Activated CD4-positive, alpha-beta memory T cell treated with anti-CD3 and anti-CD28 coated beads, Interleukin-2, amount 10 ng/mL, durations not matched to agents 7 days and 5 days (primary cell): ENCODE measurements around the gene DHX16. TPM values are rescaled to one million over a fixed set of nuclear protein-coding genes. Genes with fewer than 3 reads are reported as not detected.
"Not testable (repeated sequence)": the region's sequence is repeated elsewhere in the genome, so short reads cannot be mapped to it uniquely, and the experiment has no call there.

Source experiments
- CTCF ChIA-PET: fragments of 350-600 bp; sonication (Branson Sonifier 250); formaldehyde crosslinking; loops from one replicate; lab custom pipeline; 2021; ENCODE audit warnings: antibody characterized with exemption, inconsistent platforms; lab: Charles Lee
- POLR2A ChIA-PET: fragments of 350-600 bp; sonication (Branson Sonifier 250); formaldehyde crosslinking; loops from one replicate; lab custom pipeline; 2021; ENCODE audit warnings: antibody characterized with exemption; lab: Charles Lee
- DNase-seq: peaks from one replicate; pipeline ENCODE4 v3.0.0-alpha.2; 2020
- H3K27ac Mint-ChIP-seq: one replicate; pipeline ENCODE4 v1.8.0; 2021; ENCODE audit warnings: mild to moderate bottlenecking, mixed read lengths
- H3K27me3 Mint-ChIP-seq: one replicate; pipeline ENCODE4 v1.8.0; 2021; ENCODE audit warnings: mixed read lengths
- H3K36me3 Mint-ChIP-seq: one replicate; pipeline ENCODE4 v1.8.0; 2021; ENCODE audit warnings: low read depth, mixed read lengths
- H3K4me1 Mint-ChIP-seq: one replicate; pipeline ENCODE4 v1.8.0; 2021; ENCODE audit warnings: mixed read lengths
- H3K4me3 Mint-ChIP-seq: one replicate; pipeline ENCODE4 v1.8.0; 2021; ENCODE audit warnings: mild to moderate bottlenecking, mixed read lengths
- H3K9me3 Mint-ChIP-seq: one replicate; pipeline ENCODE4 v1.8.0; 2021; ENCODE audit warnings: mixed read lengths
- total RNA-seq, 2 experiments: library from RNA; stranded (reverse); gene quantifications; one replicate each; pipeline ENCODE4 v1.2.3, GENCODE V29; 2021

The DHX16 gene
- total RNA-seq: 10 to 100 TPM; 35.6 to 37.6 TPM

DNA sequence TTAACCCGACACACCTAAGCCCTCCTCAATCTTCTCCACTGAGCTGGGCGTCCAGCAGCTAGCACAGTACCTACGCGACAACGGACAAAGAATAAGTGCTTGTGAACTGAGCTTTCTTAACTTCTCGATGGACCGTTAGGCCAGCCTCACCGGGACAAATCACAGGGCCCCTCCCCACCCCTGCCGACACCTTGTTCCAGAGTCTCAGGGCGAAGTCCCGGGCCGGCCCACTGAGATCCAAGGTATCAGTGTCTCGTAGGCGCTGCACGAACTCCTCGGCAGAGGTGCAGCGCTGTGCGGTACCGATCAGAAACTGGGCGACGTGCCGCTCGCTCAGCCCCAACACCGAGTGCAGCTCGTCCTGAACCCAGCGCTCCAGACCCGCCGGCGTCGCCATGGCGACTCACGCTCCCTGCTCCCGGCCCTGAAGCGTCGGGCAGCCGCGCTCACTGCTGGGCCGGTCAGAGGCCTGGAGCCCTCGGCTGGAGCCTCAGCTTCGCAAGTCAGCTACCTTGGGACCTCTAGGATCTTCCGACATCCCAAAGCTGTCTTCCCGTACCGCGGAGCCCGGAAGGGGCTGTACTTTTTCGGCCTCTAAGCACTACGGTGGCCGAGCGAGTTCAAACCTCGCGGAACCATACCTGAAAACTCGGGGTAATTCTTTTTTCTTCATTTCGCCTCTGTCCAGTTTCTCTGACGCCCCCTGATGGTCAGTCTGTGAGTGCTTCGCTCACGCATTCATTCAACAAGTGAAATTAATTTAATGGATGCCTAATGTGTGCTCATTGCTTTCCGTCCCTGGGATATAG is at the start of gene DHX16:
DHX16 (minus strand) TSS at position 562 of the 809 bp plus-strand sequence; CDS start at position 397, 165 bp downstream.
- peak; percentile 92 for DNase-seq
- CTCF ChIA-PET: interaction anchor here (0.5 to 15.7 kb wide), 27 partner anchors 8 to 415 kb away, joined by 3 to 626 read pairs (median 4); partner anchors contain the start of genes ABCF1, MDC1 and TUBB
- Mint-ChIP-seq H3K36me3 (peaks cover 45% of the 10 kb centered on the region), H3K9me3 (no peaks in the 10 kb centered on the region), H3K27ac (peak within 1 kb of the TSS; percentile 18), H3K4me1 (peaks cover 42% of the 10 kb centered on the region), H3K4me3 (peak within 1 kb of the TSS; percentile 89), H3K27me3 (no peaks in the 10 kb centered on the region)
- POLR2A ChIA-PET: interaction anchor here (0.7 to 4.2 kb wide), 14 partner anchors 9 to 116 kb away, joined by 3 to 31 read pairs (median 6); partner anchors contain the start of genes MDC1, MRPS18B, PPP1R10 and PRR3

DNA sequence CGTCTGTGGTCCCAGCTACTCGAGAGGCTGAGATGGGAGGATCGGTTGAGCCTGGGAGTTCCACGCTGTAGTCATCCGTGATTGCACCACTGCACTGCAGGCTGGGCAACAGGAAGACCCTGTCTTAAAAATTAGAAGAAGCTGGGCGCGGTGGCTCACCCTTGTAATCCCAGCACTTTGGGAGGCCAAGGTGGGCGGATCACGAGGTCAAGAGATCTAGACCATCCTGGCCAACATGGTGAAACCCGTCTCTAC is 49.1 kb upstream of the DHX16 start:
- Mint-ChIP-seq H3K27ac (peak overlapping the region; percentile 99), H3K4me3 (peak overlapping the region; percentile 84), H3K4me1 (peaks cover 57% of the 10 kb centered on the region), H3K36me3 (peaks cover 67% of the 10 kb centered on the region)
- POLR2A ChIA-PET: interaction anchor here (1.0 to 16.4 kb wide), 16 partner anchors 9 to 228 kb away, joined by 3 to 561 read pairs (median 16); partner anchors contain the start of genes DHX16, IER3, MRPS18B and NRM
- DNase-seq, H3K9me3 Mint-ChIP-seq, H3K27me3 Mint-ChIP-seq: not testable (repeated sequence)
- CTCF ChIA-PET: interaction anchor here (0.9 to 25.8 kb wide), 19 partner anchors 9 to 242 kb away, joined by 3 to 626 read pairs (median 8); partner anchors contain the start of genes C6orf136, DHX16, FLOT1 and MRPS18B

DNA sequence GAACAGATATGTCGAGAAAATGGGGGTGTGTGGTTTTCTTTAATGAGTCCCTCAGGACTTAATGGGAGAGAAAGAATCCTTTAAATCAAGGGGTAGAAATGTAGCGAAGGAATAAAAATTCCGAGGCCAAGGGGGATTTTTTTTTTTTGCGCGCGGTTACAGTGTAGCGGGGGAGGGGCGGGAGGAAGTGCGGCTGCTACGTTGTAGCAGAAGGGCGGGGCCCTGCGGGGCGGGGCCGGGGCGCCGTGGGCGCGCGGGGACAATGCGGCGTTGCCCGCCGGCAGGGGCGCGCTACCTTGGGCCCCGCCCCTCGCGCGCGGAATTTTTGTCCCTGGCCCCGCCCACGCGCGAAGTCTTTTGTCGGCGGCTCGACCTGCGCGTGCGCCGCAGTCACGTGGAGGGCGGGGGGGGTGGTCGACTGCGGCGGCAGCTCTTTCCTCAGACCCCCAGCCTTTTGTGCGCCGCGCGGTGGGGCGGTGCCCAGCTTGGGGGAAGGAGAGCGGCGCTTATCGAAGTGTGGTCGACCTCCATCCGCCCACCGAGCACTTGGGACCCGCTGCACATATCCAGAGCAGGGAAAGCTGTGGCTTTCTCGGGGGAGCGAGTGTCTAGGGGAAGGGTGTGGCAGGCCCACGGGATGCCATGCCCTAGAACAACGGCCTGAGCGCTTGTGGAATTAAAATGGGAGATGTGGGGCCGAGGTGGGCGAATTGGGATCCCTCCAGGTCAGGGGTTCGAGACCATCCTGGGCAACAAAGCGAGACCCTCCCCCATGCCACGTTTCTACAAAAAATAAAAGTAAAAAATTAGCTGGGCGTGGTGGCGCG is 48.6 kb upstream of the DHX16 start:
- ChIA-PET CTCF (interaction anchor here (0.9 to 25.8 kb wide), 19 partner anchors 9 to 242 kb away, joined by 3 to 626 read pairs (median 8); partner anchors contain the start of genes C6orf136, DHX16, FLOT1 and MRPS18B), POLR2A (interaction anchor here (0.5 to 16.4 kb wide), 28 partner anchors 9 to 821 kb away, joined by 3 to 561 read pairs (median 4); partner anchors contain the start of genes ABCF1, DDX39B, DHX16 and FLOT1)
- Mint-ChIP-seq H3K4me3 (peak overlapping the region; percentile 84), H3K9me3 (peaks cover 2% of the 10 kb centered on the region), H3K27ac (peak overlapping the region; percentile 99), H3K27me3 (no peaks in the 10 kb centered on the region), H3K4me1 (peaks cover 60% of the 10 kb centered on the region), H3K36me3 (peaks cover 69% of the 10 kb centered on the region)
- DNase-seq: peak; percentile 94

- H3K4me3 Mint-ChIP-seq: peak overlapping the region; percentile 84
- H3K4me1 Mint-ChIP-seq: peaks cover 64% of the 10 kb centered on the region
- DNase-seq: peak; percentile 74
- ChIA-PET CTCF (interaction anchor here (1.1 to 25.8 kb wide), 8 partner anchors 8 to 238 kb away, joined by 4 to 626 read pairs (median 17); partner anchors contain the start of gene DHX16), POLR2A (interaction anchor here (0.5 to 16.4 kb wide), 24 partner anchors 9 to 821 kb away, joined by 3 to 561 read pairs (median 5); partner anchors contain the start of genes ABCF1, DDX39B, DHX16 and FLOT1)
- peaks cover 2% of the 10 kb centered on the region for H3K9me3 Mint-ChIP-seq
- peak overlapping the region; percentile 99 for H3K27ac Mint-ChIP-seq
- no peaks in the 10 kb centered on the region for H3K27me3 Mint-ChIP-seq
- H3K36me3 Mint-ChIP-seq: peaks cover 70% of the 10 kb centered on the region
Measured at GRCh38 chr6:30720738-30721197, 48.0 kb upstream of the DHX16 start.

- peak; percentile 97 for DNase-seq
- Mint-ChIP-seq H3K4me3 (peak within 1 kb of the TSS; percentile 84), H3K36me3 (peaks cover 70% of the 10 kb centered on the region), H3K4me1 (peaks cover 64% of the 10 kb centered on the region), H3K27me3 (no peaks in the 10 kb centered on the region), H3K9me3 (peaks cover 2% of the 10 kb centered on the region), H3K27ac (peak within 1 kb of the TSS; percentile 99)
- ChIA-PET CTCF (interaction anchor here (1.1 to 25.8 kb wide), 5 partner anchors 11 to 104 kb away, joined by 4 to 626 read pairs (median 22); partner anchors contain the start of gene DHX16), POLR2A (interaction anchor here (0.8 to 16.4 kb wide), 24 partner anchors 8 to 822 kb away, joined by 3 to 561 read pairs (median 6); partner anchors contain the start of genes ABCF1, DDX39B, DHX16 and FLOT1)
Measured at GRCh38 chr6:30719791-30720737, 47.3 kb upstream of the DHX16 start, which contains the start of gene TUBB. Gene TUBB (plus strand): TSS chr6:30720352. CDS start chr6:30720507, 155 bp downstream.

DNA sequence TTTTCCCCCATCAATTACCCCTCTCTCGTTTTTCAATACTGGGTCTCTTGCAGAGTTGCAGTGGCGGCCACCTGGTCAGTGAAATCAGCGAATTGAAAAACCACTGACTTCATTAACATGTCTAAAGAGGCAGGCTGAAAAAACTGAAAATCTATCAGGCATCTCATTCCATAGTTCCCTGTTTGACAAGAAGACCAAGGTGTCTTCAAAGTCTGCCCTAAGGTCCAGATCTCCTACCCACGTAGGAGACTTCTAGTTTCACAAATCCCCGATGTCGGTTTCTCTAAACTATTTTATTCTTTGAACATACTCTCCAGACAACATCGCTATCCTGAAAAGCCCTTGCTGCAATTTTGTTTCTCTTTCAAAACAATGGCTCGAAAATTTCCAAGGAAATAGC is 46.5 kb upstream of the DHX16 start:
- CTCF ChIA-PET: interaction anchor here (0.8 to 25.8 kb wide), 4 partner anchors 11 to 174 kb away, joined by 3 to 626 read pairs (median 14); partner anchors contain the start of gene DHX16
- H3K27me3 Mint-ChIP-seq: no peaks in the 10 kb centered on the region

DNA sequence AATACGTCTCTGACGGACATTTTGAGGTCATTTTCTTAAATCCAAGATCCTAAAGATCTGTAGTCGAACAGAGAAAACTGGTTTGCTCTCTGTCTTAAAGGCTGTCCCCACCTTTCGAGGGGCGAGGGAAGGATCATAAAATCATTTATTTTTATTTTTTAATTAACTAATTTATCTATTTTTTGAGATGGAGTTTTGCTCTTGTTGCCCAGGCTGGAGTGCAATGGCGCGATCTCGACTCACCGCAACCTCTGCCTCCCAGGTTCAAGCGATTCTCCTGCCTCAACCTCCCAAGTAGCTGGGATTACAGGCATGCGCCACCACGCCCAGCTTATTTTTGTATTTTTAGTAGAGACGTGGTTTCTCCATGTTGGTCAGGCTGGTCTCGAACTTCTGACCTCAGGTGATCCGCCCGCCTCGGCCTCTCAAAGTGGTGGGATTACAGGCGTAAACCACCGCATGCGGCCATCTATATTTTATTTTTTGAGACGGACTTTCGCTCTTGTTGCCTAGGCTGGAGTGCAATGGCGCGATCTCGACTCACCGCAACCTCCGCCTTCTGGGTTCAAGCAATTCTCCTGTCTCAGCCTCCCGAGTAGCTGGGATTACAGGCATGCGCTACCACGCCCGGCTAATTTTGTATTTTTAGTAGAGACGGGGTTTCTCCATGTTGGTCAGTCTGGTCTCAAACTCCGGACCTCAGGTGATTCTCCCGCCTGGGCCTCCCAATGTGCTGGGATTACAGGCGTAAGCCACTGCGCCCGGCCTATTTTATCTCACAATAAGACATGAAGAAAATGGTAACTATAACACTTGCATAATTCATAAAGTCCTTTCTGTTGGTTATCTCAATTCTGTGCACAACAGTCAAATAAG is 45.3 kb upstream of the DHX16 start:
- not testable (repeated sequence) for DNase-seq
- peaks cover 59% of the 10 kb centered on the region for H3K4me1 Mint-ChIP-seq
- POLR2A ChIA-PET: interaction anchor here (1.0 to 16.4 kb wide), 21 partner anchors 8 to 161 kb away, joined by 3 to 561 read pairs (median 11); partner anchors contain the start of genes ABCF1, DHX16, FLOT1 and MRPS18B

More for the DNA sequence above, 46.5 kb upstream of the DHX16 start:
- Mint-ChIP-seq H3K4me1 (peaks cover 63% of the 10 kb centered on the region), H3K4me3 (peak overlapping the region; percentile 84), H3K27ac (peak overlapping the region; percentile 99), H3K36me3 (peaks cover 70% of the 10 kb centered on the region), H3K9me3 (peaks cover 2% of the 10 kb centered on the region)
- no peak for DNase-seq
- POLR2A ChIA-PET: interaction anchor here (1.7 to 16.4 kb wide), 12 partner anchors 9 to 393 kb away, joined by 5 to 561 read pairs (median 27); partner anchors contain the start of genes ABCF1, DHX16, MRPS18B and NRM

DNA sequence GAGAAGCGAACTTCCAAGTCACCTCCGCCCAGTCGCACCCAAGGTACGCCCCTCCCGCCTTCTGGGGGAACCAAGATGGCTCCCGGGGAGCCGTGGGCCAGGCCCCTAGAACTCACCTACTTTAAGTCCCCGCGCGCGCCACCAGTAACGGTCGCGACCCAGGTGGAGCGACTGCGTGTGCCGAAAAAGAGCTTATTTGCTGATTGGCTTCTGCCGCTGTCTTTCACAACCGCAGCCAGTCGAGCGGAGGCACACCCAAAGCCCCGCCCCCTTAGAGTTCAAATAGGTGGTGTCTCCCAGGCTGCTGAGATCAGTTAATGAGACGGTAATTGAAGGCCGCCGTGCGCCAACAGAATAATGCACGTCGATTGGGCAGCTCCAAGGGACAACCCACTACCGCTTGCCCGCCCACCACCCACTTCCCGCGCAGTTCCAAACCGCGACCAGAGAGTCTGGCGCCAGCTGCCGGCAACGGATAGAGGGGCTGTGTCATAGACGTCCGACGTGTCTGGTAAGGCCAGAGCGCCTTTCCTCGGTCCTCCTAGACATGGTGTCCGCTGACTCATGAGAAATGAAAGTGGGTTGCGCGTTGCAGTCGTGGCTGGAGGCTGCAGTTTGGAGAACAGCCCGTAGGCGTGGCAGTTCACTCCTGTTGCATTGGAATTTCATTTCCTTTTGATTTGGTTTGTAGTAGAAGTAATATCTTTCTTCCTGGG is 44.5 kb upstream of the DHX16 start, which contains the start of gene MDC1:
MDC1 (minus strand) TSS at position 153 of the 716 bp plus-strand sequence. CDS start 2,106 bp downstream, outside the sequence.
- Mint-ChIP-seq H3K27me3 (no peaks in the 10 kb centered on the region), H3K4me1 (peaks cover 62% of the 10 kb centered on the region), H3K27ac (peak within 1 kb of the TSS; percentile 99), H3K9me3 (peaks cover 2% of the 10 kb centered on the region), H3K4me3 (peak within 1 kb of the TSS; percentile 84), H3K36me3 (peaks cover 70% of the 10 kb centered on the region)
- ChIA-PET POLR2A (interaction anchor here (0.6 to 16.4 kb wide), 24 partner anchors 9 to 946 kb away, joined by 3 to 561 read pairs (median 4); partner anchors contain the start of genes ABCF1, C6orf136, DHX16 and FLOT1), CTCF (interaction anchor here (0.6 to 25.8 kb wide), 13 partner anchors 11 to 172 kb away, joined by 3 to 626 read pairs (median 4); partner anchors contain the start of genes DHX16, IER3 and MRPS18B)
- peak; percentile 100 for DNase-seq

More for the DNA sequence above, 45.3 kb upstream of the DHX16 start:
- peaks cover 70% of the 10 kb centered on the region for H3K36me3 Mint-ChIP-seq
- H3K27me3 Mint-ChIP-seq, H3K9me3 Mint-ChIP-seq: not testable (repeated sequence)
- H3K4me3 Mint-ChIP-seq: peak overlapping the region; percentile 84
- H3K27ac Mint-ChIP-seq: peak overlapping the region; percentile 99
- CTCF ChIA-PET: interaction anchor here (0.6 to 25.8 kb wide), 11 partner anchors 12 to 173 kb away, joined by 3 to 626 read pairs (median 4); partner anchors contain the start of genes DHX16, IER3 and MRPS18B

GRCh38 chr6:30716879-30717128 is 44.0 kb upstream of the DHX16 start:
- H3K27ac Mint-ChIP-seq: peak overlapping the region; percentile 99
- ChIA-PET POLR2A (interaction anchor here (0.6 to 16.4 kb wide), 22 partner anchors 10 to 946 kb away, joined by 3 to 561 read pairs (median 4); partner anchors contain the start of genes ABCF1, C6orf136, DHX16 and MRPS18B), CTCF (interaction anchor here (0.7 to 25.8 kb wide), 10 partner anchors 11 to 172 kb away, joined by 3 to 626 read pairs (median 4); partner anchors contain the start of genes DHX16, IER3 and MRPS18B)
- no peak for DNase-seq
- peaks cover 70% of the 10 kb centered on the region for H3K36me3 Mint-ChIP-seq
- peaks cover 2% of the 10 kb centered on the region for H3K9me3 Mint-ChIP-seq
- H3K27me3 Mint-ChIP-seq: no peaks in the 10 kb centered on the region
- H3K4me3 Mint-ChIP-seq: peak overlapping the region; percentile 84
- H3K4me1 Mint-ChIP-seq: peaks cover 67% of the 10 kb centered on the region
